GM10847 (cell line): ENCODE results near the gene CLIC1.

ENCODE experiments used
- POLR2A ChIP-seq: IDR thresholded peaks from 2 replicates; pipeline ENCODE4 v1.6.1; 2011; ENCODE audit not compliant: insufficient read length; ENCODE audit errors: extremely low read depth

The CLIC1 gene

GRCh38 chr6:31734821-31735406 lies 1.4 kb downstream of the CLIC1 start:
- TF ChIP-seq POLR2A = peak; percentile 12

GRCh38 chr6:31734247-31734820 lies 2.0 kb downstream of the CLIC1 start:
- no peak for TF ChIP-seq POLR2A

- no peak for TF ChIP-seq POLR2A
These were observed 2.6 kb downstream of the CLIC1 start for GRCh38 chr6:31733734-31734133.

GRCh38 chr6:31732029-31732428 lies 4.3 kb downstream of the CLIC1 start:
- no peak for TF ChIP-seq POLR2A

- TF ChIP-seq POLR2A = no peak
These were observed 5.7 kb downstream of the CLIC1 start for GRCh38 chr6:31730631-31731086.

- TF ChIP-seq POLR2A = peak; percentile 31
These were observed 6.2 kb downstream of the CLIC1 start for GRCh38 chr6:31729979-31730630.

GRCh38 chr6:31729515-31729978 lies 6.8 kb downstream of the CLIC1 start:
- no peak for TF ChIP-seq POLR2A

- TF ChIP-seq POLR2A = no peak
These were observed 7.4 kb downstream of the CLIC1 start, which contains the start of gene DDAH2 for GRCh38 chr6:31728767-31729514. TSS of gene DDAH2 (minus strand) at chr6:31729299. CDS start at chr6:31729161, 138 bp downstream.

GRCh38 chr6:31727717-31728671 lies 8.3 kb downstream of the CLIC1 start:
- no peak for TF ChIP-seq POLR2A

GRCh38 chr6:31727034-31727716 lies 9.2 kb downstream of the CLIC1 start:
- no peak for TF ChIP-seq POLR2A

- TF ChIP-seq POLR2A = no peak
These were observed 10.6 kb downstream of the CLIC1 start for GRCh38 chr6:31725502-31726350.

GRCh38 chr6:31723980-31724691 lies 12.2 kb downstream of the CLIC1 start:
- no peak for TF ChIP-seq POLR2A
